GM19467 (cell line): ENCODE results near the gene HOXA10.

ENCODE experiments used
- ATAC-seq: cut with Tn5 transposase; IDR thresholded peaks from one replicate; pipeline ENCODE4 v1.9.1; 2021; ENCODE audit warnings: mild to moderate bottlenecking, moderate library complexity; ENCODE audit not compliant: unreplicated experiment

Gene HOXA10

GRCh38 chr7:27168265-27168947 is 5.7 kb downstream of the HOXA10 start:
- ATAC-seq, result no peak

- ATAC-seq, result no peak
These were observed 6.2 kb downstream of the HOXA10 start for GRCh38 chr7:27167916-27168264.

GRCh38 chr7:27166531-27167505 is 7.3 kb downstream of the HOXA10 start:
- ATAC-seq, result no peak

- ATAC-seq, result no peak
These were observed 8.1 kb downstream of the HOXA10 start for GRCh38 chr7:27165996-27166530.

- no peak for ATAC-seq
These were observed 8.8 kb downstream of the HOXA10 start, which contains the start of gene HOXA9 for GRCh38 chr7:27165089-27165995. HOXA9 (minus strand) TSS chr7:27165537; CDS start chr7:27165457, 80 bp downstream.

DNA sequence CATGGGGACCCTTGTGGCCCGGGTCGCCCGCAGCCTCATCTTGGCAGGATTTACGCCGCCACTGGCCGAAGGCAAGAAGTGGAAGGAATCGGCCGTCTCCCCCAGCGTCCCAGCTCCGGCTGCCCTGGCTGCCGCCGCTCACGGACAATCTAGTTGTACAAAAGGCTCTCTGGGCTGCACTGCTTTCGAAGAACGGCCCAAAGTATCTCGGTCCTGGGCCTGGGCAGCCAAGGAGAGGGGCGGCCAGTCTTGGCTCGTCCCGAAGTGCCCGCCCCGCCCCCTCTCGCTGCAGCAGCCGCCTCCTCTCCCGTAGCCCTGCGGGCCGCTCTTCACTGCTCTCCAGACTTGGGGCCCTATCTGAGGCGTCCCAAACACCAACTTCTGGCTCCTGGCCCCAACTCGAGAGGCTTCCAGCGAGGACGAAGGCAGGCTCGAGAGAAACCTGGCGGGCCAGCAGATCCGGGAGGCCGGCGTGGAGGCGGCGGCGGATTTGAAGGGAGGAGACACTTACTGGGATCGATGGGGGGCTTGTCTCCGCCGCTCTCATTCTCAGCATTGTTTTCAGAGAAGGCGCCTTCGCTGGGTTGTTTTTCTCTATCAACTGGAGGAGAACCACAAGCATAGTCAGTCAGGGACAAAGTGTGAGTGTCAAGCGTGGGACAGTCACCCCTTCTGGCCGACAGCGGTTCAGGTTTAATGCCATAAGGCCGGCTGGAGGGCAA is 9.6 kb downstream of the HOXA10 start:
- ATAC-seq, result no peak

DNA sequence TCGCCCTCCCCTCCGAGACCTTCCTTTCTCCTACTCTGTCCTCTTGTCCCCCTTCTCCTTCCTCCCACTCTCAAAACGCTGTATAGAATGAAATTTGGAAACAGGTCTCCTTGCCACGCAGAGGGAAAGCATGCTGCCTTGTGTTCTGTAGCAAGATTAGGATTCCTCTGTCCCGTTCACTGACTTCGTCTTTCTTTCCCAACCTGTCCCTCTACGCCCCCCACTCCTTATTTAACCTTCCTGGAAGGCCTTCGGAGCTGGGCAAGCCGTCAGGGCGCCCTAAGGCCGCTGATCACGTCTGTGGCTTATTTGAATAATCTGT is 10.1 kb downstream of the HOXA10 start:
- no peak for ATAC-seq

- ATAC-seq, result no peak
These were observed 10.7 kb downstream of the HOXA10 start for GRCh38 chr7:27163288-27164044.

- ATAC-seq, result no peak
These were observed 11.4 kb downstream of the HOXA10 start for GRCh38 chr7:27162561-27163287.

DNA sequence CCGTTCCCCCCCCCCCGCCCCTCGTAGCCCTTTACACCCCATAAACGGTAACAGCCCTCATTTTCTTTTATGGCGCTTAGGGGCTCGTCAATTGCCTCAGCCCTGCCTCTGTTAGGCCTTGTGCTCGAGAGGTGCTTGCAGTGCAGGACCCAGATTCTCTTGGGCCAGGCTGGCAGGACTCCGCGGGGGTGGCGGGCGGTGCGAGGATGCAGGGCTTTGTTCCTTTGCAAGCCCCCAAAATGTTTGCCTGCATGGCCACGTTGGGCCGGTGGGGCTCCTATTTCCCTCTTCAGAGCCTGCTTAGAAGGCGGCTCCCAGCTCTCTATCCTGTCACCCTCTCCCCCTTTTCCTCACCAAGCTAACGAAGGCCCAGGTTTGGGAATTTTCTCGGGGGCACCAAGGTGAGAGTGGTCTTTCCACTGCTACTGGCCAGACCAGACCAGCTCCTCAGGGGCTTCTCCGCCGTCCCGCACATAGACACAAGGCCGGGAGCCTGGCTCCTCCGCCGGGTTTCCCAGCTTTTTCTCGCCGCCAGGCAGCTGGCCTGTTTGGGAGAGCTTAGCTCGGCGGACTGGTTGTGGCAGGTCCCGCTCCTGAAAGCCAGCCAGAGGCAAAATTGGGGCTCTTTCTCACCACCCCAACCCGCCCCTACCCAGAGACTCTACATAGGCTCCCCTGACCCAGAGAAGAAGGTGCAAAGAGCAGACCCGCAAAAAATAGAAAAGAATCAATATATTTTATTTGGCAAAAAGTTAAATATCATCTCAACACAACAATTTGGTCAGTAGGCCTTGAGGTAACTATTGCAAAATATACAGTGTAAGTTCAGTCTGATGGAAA is 12.2 kb downstream of the HOXA10 start:
- ATAC-seq, result no peak

DNA sequence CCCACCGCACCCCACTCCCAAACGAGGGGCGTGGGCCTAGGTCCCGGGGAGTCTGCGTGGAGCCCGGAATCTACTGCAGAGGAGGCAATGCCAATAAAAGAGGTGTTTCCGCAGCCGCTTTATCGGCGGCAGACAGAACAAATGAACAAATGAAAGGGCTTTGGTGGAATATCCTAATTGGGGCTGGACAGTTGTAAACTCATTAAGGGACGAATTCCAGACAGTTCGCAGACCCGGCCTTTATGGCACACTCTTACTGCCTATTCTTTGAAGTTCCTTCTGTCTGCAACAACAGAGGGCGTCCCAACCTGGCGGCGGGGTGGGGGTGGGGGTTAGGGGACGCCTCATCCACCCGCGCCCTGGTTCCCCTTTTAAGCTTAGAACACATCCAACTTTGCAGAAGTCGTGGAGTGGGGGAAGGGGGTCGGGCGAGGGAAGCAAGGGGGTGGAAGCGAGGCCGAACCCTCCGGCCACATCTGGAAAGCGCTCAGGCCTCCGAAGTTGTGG is 12.9 kb downstream of the HOXA10 start:
- no peak for ATAC-seq

DNA sequence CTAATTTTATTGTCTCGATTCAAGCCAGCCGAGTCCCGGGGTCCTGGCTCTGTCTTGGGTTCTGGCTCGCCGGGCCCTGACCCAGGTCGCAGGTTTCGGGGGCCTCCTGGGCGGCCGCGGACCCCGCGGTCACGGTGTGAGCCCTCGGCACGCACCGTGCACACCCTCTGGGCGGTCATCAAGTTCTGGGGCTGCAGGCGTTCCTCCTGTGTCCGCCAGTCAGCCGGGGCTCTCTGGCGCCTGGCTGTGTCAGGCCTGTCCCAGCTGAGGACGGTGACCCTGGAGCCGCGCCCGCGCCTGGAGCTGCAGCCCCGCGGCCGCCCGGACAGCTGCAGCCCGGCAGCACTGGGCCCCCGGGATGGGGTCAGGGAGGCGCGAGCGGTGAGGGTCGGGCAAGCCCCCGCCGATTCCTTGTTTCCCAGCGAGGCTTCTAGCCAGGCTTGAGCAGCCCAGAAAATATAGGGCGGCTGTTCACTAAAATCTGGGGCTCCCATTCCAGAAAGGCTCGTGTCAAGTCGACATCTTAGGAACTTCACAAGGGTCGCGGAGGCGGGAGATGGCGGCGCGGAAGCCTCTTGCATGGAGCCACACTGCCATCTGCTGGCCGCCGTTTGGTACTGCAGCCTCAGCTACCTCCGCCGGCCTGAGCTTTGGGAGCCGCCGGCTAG is 13.4 kb downstream of the HOXA10 start:
- ATAC-seq, result no peak

GRCh38 chr7:27160145-27160545 is 14.0 kb downstream of the HOXA10 start:
- no peak for ATAC-seq

DNA sequence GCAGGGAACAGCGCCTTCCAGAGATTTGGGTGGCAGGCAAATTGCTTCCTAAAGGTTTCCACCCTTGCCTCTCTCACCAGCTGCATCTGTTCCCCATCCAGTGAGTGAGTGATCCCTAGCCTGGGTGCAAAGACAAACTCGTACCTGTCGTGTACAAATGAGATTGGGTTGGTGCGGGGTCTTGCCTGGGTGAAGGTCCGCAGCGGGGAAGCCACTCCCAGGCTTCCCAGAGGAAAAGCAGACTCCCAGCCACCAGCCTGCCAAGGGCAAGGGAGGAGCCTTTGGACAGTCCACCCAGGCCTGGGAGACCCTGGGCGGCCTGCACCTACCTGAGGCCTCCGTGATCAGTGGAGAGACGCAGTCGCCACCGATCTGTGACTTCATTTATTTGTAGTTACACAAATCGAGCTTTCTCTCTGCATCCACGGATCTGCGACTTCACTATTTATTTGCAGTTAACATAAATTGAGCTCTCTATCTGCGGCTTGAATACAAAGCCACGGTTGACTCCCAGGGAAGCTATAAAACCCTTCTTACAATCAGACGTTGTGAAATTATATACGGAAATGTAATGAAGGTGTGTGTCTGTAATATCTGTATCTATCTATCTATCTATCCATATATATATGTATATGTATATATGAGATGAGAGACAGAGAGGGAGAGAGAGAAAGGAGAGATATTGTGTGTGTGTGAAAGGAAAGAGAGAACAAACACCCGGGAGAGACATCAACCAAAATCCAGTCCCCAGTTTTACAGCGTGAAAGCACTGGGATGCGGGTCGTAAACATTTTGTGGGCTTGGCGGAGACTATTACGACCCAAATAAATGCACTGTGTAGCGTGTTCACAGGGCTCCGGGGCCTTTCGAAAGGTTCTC is 14.6 kb downstream of the HOXA10 start:
- ATAC-seq, result no peak

- no peak for ATAC-seq
These were observed 15.5 kb downstream of the HOXA10 start for GRCh38 chr7:27158436-27159265.
